ENCODE data around the gene ADGRB2. TPM values are rescaled to one million over a fixed set of nuclear protein-coding genes. Genes with fewer than 3 reads are reported as not detected.

ADGRB2 gene
- polyA plus RNA-seq, 1 experiment, result 5.4 TPM

GRCh38 chr1:31762726-31763670 is 1.1 kb downstream of the ADGRB2 start:
- peak overlapping the region; percentile 65 for H3K4me3 ChIP-seq (ENCODE audit: low read depth, low read length)
- DNase-seq (ENCODE audit: low read depth, low spot score), result no peak
- H3K27me3 ChIP-seq (ENCODE audit: control insufficient read depth, insufficient read depth, low read length), result no peaks in the 10 kb centered on the region
- ChIA-PET CTCF (interaction anchor here (0.6 to 2.8 kb wide), 11 partner anchors 17 to 391 kb away, joined by 3 to 14 read pairs (median 4); partner anchors contain the start of gene PEF1), POLR2A (interaction anchor here (0.6 to 1.4 kb wide), 7 partner anchors 15 to 258 kb away, joined by 3 to 13 read pairs (median 5); partner anchors contain the start of genes PEF1 and PTP4A2)
- H3K27ac ChIP-seq (ENCODE audit: low read depth, low read length), result no peak overlapping the region
- H3K9me3 ChIP-seq (ENCODE audit: control insufficient read depth, insufficient read depth, low read length), result no peaks in the 10 kb centered on the region
- TF ChIP-seq, protein P1, sequence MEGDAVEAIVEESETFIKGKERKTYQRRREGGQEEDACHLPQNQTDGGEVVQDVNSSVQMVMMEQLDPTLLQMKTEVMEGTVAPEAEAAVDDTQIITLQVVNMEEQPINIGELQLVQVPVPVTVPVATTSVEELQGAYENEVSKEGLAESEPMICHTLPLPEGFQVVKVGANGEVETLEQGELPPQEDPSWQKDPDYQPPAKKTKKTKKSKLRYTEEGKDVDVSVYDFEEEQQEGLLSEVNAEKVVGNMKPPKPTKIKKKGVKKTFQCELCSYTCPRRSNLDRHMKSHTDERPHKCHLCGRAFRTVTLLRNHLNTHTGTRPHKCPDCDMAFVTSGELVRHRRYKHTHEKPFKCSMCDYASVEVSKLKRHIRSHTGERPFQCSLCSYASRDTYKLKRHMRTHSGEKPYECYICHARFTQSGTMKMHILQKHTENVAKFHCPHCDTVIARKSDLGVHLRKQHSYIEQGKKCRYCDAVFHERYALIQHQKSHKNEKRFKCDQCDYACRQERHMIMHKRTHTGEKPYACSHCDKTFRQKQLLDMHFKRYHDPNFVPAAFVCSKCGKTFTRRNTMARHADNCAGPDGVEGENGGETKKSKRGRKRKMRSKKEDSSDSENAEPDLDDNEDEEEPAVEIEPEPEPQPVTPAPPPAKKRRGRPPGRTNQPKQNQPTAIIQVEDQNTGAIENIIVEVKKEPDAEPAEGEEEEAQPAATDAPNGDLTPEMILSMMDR (IDR thresholded peaks at IDR 0.05; ENCODE audit: low read depth, low read length), result peak; percentile 55

GRCh38 chr1:31762323-31762722 is 1.8 kb downstream of the ADGRB2 start:
- H3K27ac ChIP-seq (ENCODE audit: low read depth, low read length), result no peak overlapping the region
- H3K27me3 ChIP-seq (ENCODE audit: control insufficient read depth, insufficient read depth, low read length), result no peaks in the 10 kb centered on the region
- TF ChIP-seq, protein P1 (IDR thresholded peaks at IDR 0.05; ENCODE audit: low read depth, low read length), result no peak
- H3K4me3 ChIP-seq (ENCODE audit: low read depth, low read length), result peak overlapping the region; percentile 65
- CTCF ChIA-PET, result interaction anchor here (0.6 to 1.4 kb wide), 10 partner anchors 11 to 202 kb away, joined by 3 to 14 read pairs (median 4); partner anchors contain the start of gene PEF1
- H3K9me3 ChIP-seq (ENCODE audit: control insufficient read depth, insufficient read depth, low read length), result no peaks in the 10 kb centered on the region
- DNase-seq (ENCODE audit: low read depth, low spot score), result no peak
- POLR2A ChIA-PET, result interaction anchor here (0.7 to 2.7 kb wide), 5 partner anchors 27 to 176 kb away, joined by 4 to 13 read pairs (median 6); partner anchors contain the start of genes PEF1 and PTP4A2

- ChIA-PET POLR2A (interaction anchor here (1.4 to 2.7 kb wide), 2 partner anchors 27 to 117 kb away, joined by 6 to 11 read pairs; partner anchors contain the start of gene PEF1), CTCF (interaction anchor here (0.5 to 1.4 kb wide), 12 partner anchors 11 to 300 kb away, joined by 3 to 12 read pairs (median 4); no protein-coding TSS in a partner anchor)
- Histone ChIP-seq H3K27ac (ENCODE audit: low read depth, low read length) (no peak overlapping the region), H3K4me3 (ENCODE audit: low read depth, low read length) (peak overlapping the region; percentile 65), H3K27me3 (ENCODE audit: control insufficient read depth, insufficient read depth, low read length) (no peaks in the 10 kb centered on the region), H3K9me3 (ENCODE audit: control insufficient read depth, insufficient read depth, low read length) (no peaks in the 10 kb centered on the region)
- peak; percentile 21 for DNase-seq (ENCODE audit: low read depth, low spot score)
- TF ChIP-seq, protein P1 (IDR thresholded peaks at IDR 0.05; ENCODE audit: low read depth, low read length), result no peak
Observed at GRCh38 chr1:31761883-31762282, 2.3 kb downstream of the ADGRB2 start.

DNA sequence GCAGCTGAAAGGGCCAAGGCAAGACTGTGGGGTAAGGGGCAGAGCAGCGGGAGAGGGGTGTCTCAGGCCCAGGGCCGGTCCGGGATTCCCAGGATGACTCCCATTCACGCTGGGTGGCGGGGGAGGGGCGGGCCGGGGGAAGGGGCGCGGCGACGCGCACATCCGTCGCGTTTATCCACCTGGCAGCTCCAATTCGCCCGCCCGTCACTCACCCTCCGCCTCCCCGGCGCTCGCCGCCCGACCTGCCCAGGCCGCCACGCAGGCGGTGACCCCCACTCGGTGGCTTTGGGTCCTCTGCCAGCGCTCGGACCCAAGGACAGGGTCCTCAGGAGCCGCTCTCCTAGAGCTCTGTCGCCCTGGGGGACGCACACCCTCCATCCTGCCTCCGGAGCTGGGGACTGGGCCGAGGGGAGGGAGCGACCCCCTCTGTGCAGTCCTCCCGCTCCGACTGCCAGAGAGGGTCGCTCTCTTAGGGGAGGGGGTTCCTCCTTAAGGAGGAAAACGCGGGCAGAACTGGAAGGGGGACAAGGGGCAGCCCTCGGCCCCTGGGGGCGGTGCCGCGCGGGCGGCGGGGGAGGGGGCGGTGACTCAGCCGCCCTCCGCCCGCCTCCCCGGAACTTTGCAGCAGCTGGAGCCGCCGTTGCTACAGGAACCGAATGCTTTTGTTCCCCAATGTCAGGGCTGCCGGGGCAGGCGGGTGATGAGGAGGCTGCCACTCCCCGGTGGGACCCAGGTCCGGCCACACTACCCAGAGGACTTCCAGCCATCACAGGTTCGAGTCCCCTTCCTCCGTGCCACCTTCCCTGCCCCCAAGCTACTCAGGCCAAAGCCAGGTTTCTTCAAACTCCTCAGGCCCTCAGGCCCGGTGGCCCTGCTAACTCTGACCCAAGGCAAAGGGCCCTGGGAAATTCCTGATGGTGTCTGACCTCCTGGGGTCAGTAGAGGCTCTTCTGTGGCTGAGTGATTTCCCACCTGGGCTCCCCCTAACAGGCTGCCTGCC is 3.4 kb downstream of the ADGRB2 start:
- H3K4me3 ChIP-seq (ENCODE audit: low read depth, low read length), result peak overlapping the region; percentile 65
- POLR2A ChIA-PET, result interaction anchor here (0.6 to 2.7 kb wide), 3 partner anchors 10 to 145 kb away, joined by 3 to 11 read pairs (median 4); no protein-coding TSS in a partner anchor
- CTCF ChIA-PET, result interaction anchor here (0.5 to 1.4 kb wide), 6 partner anchors 15 to 209 kb away, joined by 3 to 12 read pairs (median 4); no protein-coding TSS in a partner anchor
- H3K27ac ChIP-seq (ENCODE audit: low read depth, low read length), result peak overlapping the region; percentile 61
- H3K9me3 ChIP-seq (ENCODE audit: control insufficient read depth, insufficient read depth, low read length), result no peaks in the 10 kb centered on the region
- TF ChIP-seq, protein P1 (IDR thresholded peaks at IDR 0.05; ENCODE audit: low read depth, low read length), result no peak
- DNase-seq (ENCODE audit: low read depth, low spot score), result no peak
- H3K27me3 ChIP-seq (ENCODE audit: control insufficient read depth, insufficient read depth, low read length), result no peaks in the 10 kb centered on the region
